HepG2 (cell line): ENCODE data around the gene OASL. TPM values are rescaled to one million over a fixed set of nuclear protein-coding genes. Genes with fewer than 3 reads are reported as not detected.

Experiments used
- ADNP ChIP-seq: sonication (generic); formaldehyde crosslinking; IDR thresholded peaks from 2 replicates; pipeline ENCODE4 v1.4.0; 2020; ENCODE audit warnings: missing genetic modification reagents
- ERF ChIP-seq: IDR thresholded peaks from 2 replicates; pipeline ENCODE4 v1.6.1; 2018; ENCODE audit warnings: missing biosample characterization, missing genetic modification reagents
- HNRNPL ChIP-seq: fragments of 200-400 bp; formaldehyde crosslinking; IDR thresholded peaks from 2 replicates; pipeline ENCODE4 v1.6.1; 2017; ENCODE audit warnings: mild to moderate bottlenecking, low read depth, low read length
- JUND ChIP-seq: sonication (generic); formaldehyde crosslinking; IDR thresholded peaks from 2 replicates; pipeline ENCODE4 v1.8.0; 2022; ENCODE audit warnings: mild to moderate bottlenecking, missing genetic modification reagents
- MEF2D ChIP-seq: sonication (generic); formaldehyde crosslinking; IDR thresholded peaks from 2 replicates; pipeline ENCODE4 v1.5.1; 2020; ENCODE audit warnings: mild to moderate bottlenecking, missing genetic modification reagents
- MTA1 ChIP-seq: sonication (generic); formaldehyde crosslinking; IDR thresholded peaks from 2 replicates; pipeline ENCODE4 v1.4.0; 2020; ENCODE audit warnings: missing genetic modification reagents, mild to moderate bottlenecking, borderline replicate concordance
- NONO ChIP-seq, 2 experiments: fragments of 450-650 bp in 1 of 2; sonication (generic) in 1 of 2; formaldehyde crosslinking in 1 of 2; IDR thresholded peaks in 1 of 2; conservative IDR thresholded peaks in 1 of 2; 2 replicates each; pipeline versions ENCODE4 v1.6.1 to v1.8.0; 2017 to 2022; ENCODE audit warnings: mild to moderate bottlenecking in 1 of 2, missing genetic modification reagents in 1 of 2, moderate library complexity in 1 of 2
- NR3C1 ChIP-seq: sonication (generic); formaldehyde crosslinking; IDR thresholded peaks from 2 replicates; pipeline ENCODE4 v1.4.0; 2020; ENCODE audit warnings: missing genetic modification reagents
- SOX5 ChIP-seq: IDR thresholded peaks from 2 replicates; pipeline ENCODE4 v1.6.1; 2016; ENCODE audit warnings: borderline replicate concordance
- SOX6 ChIP-seq, 2 experiments: fragments of 450-650 bp in 1 of 2; sonication (generic) in 1 of 2; formaldehyde crosslinking in 1 of 2; IDR thresholded peaks; 2 replicates each; pipeline versions ENCODE4 v1.4.0 to v1.6.1; 2017 to 2020; ENCODE audit warnings: antibody characterized with exemption in 1 of 2, mild to moderate bottlenecking in 1 of 2, missing genetic modification reagents in 1 of 2
- TEAD3 ChIP-seq: optimal IDR thresholded peaks from 2 replicates; pipeline ENCODE3; 2016; ENCODE audit warnings: borderline replicate concordance
- ZC3H13 ChIP-seq: sonication (generic); formaldehyde crosslinking; IDR thresholded peaks from 2 replicates; pipeline ENCODE4 v1.8.1; 2023; ENCODE audit warnings: mild to moderate bottlenecking, missing genetic modification reagents, moderate library complexity
- ZMAT3 ChIP-seq: sonication (generic); formaldehyde crosslinking; conservative IDR thresholded peaks from 2 replicates; pipeline ENCODE4 v1.7.0; 2021; ENCODE audit warnings: missing genetic modification reagents
- ZNF564 ChIP-seq: sonication (generic); formaldehyde crosslinking; IDR thresholded peaks from 2 replicates; pipeline ENCODE4 v1.8.1; 2023; ENCODE audit warnings: mild to moderate bottlenecking, missing genetic modification reagents
- polyA plus RNA-seq, 8 experiments: library from polyadenylated mRNA; depleted of rRNA in 3 of 8; stranded (reverse) in 7 of 8; unstranded in 1 of 8; fragments of >200 nt; fragmentation: Illumina TruSeq in 4 of 8; extraction: Trizol in 4 of 8; gene quantifications; 2 replicates each; pipeline versions ENCODE4 v1.2.1 to v1.2.3, GENCODE V29; 2011 to 2016; ENCODE audit warnings: low read depth in 4 of 8, missing spikeins in 1 of 8, mixed read lengths in 1 of 8; ENCODE audit not compliant: insufficient read depth in 1 of 8
- total RNA-seq, 5 experiments: library from RNA; depleted of rRNA; stranded (reverse); fragments of >200 nt; fragmentation: Illumina TruSeq; extraction: Trizol; gene quantifications; 2 replicates each; pipeline ENCODE4 v1.2.3, GENCODE V29; 2016; ENCODE audit warnings: low read depth in 1 of 5
- TF ChIP-seq, protein P1 (sequence below): sonication (generic); formaldehyde crosslinking; IDR thresholded peaks from 2 replicates; pipeline ENCODE4 v1.5.1; 2020; ENCODE audit warnings: missing genetic modification reagents, mild to moderate bottlenecking, borderline replicate concordance
- TF ChIP-seq, protein P2 (sequence below): IDR thresholded peaks from 2 replicates; pipeline ENCODE4 v1.6.1; 2018; ENCODE audit warnings: missing genetic modification reagents
- TF ChIP-seq, protein P3 (sequence below), 2 experiments: fragments of 450-650 bp in 1 of 2; sonication (generic) in 1 of 2; formaldehyde crosslinking in 1 of 2; IDR thresholded peaks; 2 replicates each; pipeline versions ENCODE4 v1.6.1 to v1.8.0; 2016 to 2022; ENCODE audit warnings: antibody characterized with exemption in 1 of 2, mild to moderate bottlenecking in 1 of 2, missing genetic modification reagents in 1 of 2

Gene OASL
- total and polyA plus RNA-seq, 2 of the 13 experiments (the other 11 are each of a cell fraction or from before 2014, with no cell fraction given): 0.11 to 0.22 TPM

DNA sequence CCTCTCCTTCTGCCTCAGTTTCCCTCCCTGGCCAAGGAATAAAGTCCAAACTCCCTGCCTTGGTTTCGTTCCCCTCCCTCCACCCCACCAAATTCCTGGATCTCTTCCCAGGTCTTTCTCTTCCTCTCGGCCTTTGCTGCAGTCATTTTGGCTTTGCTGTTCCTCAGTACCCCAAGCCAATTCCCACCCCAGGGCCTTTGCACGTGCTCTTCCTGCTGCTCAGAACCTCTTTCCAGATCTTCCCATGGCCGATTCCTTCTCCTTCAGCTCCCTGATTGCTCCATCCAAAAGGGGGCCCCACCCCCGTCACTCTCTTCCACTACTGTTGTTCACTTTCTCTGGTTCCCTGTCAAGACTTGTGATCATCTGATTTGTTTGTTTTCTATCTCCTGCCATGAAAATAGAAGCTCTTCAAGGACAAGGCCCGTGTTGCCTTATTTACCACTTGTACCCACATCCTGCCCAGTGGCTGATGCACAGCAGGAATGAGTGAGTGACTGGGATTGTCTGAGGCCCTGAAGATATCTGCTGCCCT lies 57.6 kb downstream of the OASL start (continued):
- no peak for TF ChIP-seq ZNF564 (CRISPR knock-in tag)
- peak; percentile 23 for TF ChIP-seq TEAD3
- TF ChIP-seq, protein P1, sequence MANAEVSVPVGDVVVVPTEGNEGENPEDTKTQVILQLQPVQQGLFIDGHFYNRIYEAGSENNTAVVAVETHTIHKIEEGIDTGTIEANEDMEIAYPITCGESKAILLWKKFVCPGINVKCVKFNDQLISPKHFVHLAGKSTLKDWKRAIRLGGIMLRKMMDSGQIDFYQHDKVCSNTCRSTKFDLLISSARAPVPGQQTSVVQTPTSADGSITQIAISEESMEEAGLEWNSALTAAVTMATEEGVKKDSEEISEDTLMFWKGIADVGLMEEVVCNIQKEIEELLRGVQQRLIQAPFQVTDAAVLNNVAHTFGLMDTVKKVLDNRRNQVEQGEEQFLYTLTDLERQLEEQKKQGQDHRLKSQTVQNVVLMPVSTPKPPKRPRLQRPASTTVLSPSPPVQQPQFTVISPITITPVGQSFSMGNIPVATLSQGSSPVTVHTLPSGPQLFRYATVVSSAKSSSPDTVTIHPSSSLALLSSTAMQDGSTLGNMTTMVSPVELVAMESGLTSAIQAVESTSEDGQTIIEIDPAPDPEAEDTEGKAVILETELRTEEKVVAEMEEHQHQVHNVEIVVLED: no peak
- TF ChIP-seq ZMAT3 (CRISPR knock-in tag): 0 out of 2 replicates have a peak, but pooled peaks have one; percentile 58
- 0 out of 2 replicates have a peak, but pooled peaks have one; percentile 44 for TF ChIP-seq ZC3H13 (CRISPR knock-in tag)
- TF ChIP-seq MEF2D: peak; percentile 88
- no peak for TF ChIP-seq SOX6 (IDR thresholded peaks at IDR 0.05)
- peak; percentile 6; the same call in 1 of the 2 replicates for TF ChIP-seq SOX6 (CRISPR knock-in tag; IDR thresholded peaks at IDR 0.05)
- no peak for TF ChIP-seq NONO (IDR thresholded peaks at IDR 0.05)
- peak; percentile 48; the same call in 1 of the 2 replicates for TF ChIP-seq NONO (CRISPR knock-in tag; conservative IDR thresholded peaks at IDR 0.05)
- no peak for TF ChIP-seq NR3C1 (CRISPR knock-in tag)
- peak; percentile 76 for TF ChIP-seq ADNP (CRISPR knock-in tag)
- TF ChIP-seq, protein P2, sequence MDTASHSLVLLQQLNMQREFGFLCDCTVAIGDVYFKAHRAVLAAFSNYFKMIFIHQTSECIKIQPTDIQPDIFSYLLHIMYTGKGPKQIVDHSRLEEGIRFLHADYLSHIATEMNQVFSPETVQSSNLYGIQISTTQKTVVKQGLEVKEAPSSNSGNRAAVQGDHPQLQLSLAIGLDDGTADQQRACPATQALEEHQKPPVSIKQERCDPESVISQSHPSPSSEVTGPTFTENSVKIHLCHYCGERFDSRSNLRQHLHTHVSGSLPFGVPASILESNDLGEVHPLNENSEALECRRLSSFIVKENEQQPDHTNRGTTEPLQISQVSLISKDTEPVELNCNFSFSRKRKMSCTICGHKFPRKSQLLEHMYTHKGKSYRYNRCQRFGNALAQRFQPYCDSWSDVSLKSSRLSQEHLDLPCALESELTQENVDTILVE (CRISPR knock-in tag): peak; percentile 75
- TF ChIP-seq, protein P3, sequence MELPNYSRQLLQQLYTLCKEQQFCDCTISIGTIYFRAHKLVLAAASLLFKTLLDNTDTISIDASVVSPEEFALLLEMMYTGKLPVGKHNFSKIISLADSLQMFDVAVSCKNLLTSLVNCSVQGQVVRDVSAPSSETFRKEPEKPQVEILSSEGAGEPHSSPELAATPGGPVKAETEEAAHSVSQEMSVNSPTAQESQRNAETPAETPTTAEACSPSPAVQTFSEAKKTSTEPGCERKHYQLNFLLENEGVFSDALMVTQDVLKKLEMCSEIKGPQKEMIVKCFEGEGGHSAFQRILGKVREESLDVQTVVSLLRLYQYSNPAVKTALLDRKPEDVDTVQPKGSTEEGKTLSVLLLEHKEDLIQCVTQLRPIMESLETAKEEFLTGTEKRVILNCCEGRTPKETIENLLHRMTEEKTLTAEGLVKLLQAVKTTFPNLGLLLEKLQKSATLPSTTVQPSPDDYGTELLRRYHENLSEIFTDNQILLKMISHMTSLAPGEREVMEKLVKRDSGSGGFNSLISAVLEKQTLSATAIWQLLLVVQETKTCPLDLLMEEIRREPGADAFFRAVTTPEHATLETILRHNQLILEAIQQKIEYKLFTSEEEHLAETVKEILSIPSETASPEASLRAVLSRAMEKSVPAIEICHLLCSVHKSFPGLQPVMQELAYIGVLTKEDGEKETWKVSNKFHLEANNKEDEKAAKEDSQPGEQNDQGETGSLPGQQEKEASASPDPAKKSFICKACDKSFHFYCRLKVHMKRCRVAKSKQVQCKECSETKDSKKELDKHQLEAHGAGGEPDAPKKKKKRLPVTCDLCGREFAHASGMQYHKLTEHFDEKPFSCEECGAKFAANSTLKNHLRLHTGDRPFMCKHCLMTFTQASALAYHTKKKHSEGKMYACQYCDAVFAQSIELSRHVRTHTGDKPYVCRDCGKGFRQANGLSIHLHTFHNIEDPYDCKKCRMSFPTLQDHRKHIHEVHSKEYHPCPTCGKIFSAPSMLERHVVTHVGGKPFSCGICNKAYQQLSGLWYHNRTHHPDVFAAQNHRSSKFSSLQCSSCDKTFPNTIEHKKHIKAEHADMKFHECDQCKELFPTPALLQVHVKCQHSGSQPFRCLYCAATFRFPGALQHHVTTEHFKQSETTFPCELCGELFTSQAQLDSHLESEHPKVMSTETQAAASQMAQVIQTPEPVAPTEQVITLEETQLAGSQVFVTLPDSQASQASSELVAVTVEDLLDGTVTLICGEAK (IDR thresholded peaks at IDR 0.05): no peak
- TF ChIP-seq, protein P3 (CRISPR knock-in tag; IDR thresholded peaks at IDR 0.05): no peak
- TF ChIP-seq ERF: peak; percentile 35; the same call in 1 of the 2 replicates
- TF ChIP-seq SOX5 (CRISPR knock-in tag): peak; percentile 73; the same call in 1 of the 2 replicates
- no peak for TF ChIP-seq JUND (CRISPR knock-in tag)
- no peak for TF ChIP-seq HNRNPL
- TF ChIP-seq MTA1 (CRISPR knock-in tag): peak; percentile 63
